ENCODE measurements around the gene TSPYL4.

Gene TSPYL4

GRCh38 chr6:116277124-116277523 is 23.2 kb upstream of the TSPYL4 start:
- no peak for TF ChIP-seq CTCF (IDR thresholded peaks at IDR 0.05; ENCODE audit: borderline replicate concordance, control extremely low read depth, extremely low read depth, insufficient read depth, missing control alignments)
- in situ Hi-C loops (cut with MboI; ENCODE audit: low sequenced_read_pairs, unreplicated experiment) = loop anchor here (25.0 kb wide), 1 partner anchor 160 kb away; no protein-coding TSS in a partner anchor
- no peak for DNase-seq (ENCODE audit: low spot score)

DNA sequence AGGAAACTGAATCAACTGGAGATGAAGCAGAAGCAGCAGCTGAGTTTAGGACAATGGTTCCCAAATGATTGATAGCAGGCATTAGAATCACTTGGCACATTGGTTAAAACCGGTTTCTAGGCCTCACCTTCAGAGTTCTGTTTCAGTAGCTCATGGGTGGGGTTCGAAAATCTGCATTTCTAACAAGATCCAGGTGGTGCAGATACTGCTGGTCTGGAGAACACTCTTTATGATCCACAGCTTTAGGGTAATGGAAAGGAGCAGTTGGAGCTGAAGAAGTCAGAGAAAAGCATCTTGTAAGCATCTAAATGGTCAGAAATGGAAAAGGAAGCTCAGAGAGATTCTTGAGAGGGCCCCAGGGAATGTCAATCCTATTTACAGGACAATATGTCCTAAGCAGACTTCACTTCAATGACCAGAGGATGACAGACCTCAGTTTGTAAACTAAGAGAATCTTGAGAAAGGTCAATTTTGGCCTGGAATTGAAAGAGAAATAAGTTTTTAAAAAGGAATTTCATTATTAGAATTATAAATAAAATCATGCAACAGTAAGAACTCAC is 17.4 kb upstream of the TSPYL4 start:
- in situ Hi-C loops (cut with MboI; ENCODE audit: low sequenced_read_pairs, unreplicated experiment) = no loop called here
- DNase-seq (ENCODE audit: low spot score) = no peak
- TF ChIP-seq CTCF (IDR thresholded peaks at IDR 0.05; ENCODE audit: borderline replicate concordance, control extremely low read depth, extremely low read depth, insufficient read depth, missing control alignments) = no peak

- peak; percentile 57 for DNase-seq (ENCODE audit: low spot score)
- in situ Hi-C loops (cut with MboI; ENCODE audit: low sequenced_read_pairs, unreplicated experiment) = loop anchor here (10.0 kb wide), 1 partner anchor 276 kb away; the partner anchor contains the start of gene TRAPPC3L
- peak; percentile 61 for TF ChIP-seq CTCF (IDR thresholded peaks at IDR 0.05; ENCODE audit: borderline replicate concordance, control extremely low read depth, extremely low read depth, insufficient read depth, missing control alignments)
Measured at GRCh38 chr6:116268589-116269293, 14.9 kb upstream of the TSPYL4 start.

DNA sequence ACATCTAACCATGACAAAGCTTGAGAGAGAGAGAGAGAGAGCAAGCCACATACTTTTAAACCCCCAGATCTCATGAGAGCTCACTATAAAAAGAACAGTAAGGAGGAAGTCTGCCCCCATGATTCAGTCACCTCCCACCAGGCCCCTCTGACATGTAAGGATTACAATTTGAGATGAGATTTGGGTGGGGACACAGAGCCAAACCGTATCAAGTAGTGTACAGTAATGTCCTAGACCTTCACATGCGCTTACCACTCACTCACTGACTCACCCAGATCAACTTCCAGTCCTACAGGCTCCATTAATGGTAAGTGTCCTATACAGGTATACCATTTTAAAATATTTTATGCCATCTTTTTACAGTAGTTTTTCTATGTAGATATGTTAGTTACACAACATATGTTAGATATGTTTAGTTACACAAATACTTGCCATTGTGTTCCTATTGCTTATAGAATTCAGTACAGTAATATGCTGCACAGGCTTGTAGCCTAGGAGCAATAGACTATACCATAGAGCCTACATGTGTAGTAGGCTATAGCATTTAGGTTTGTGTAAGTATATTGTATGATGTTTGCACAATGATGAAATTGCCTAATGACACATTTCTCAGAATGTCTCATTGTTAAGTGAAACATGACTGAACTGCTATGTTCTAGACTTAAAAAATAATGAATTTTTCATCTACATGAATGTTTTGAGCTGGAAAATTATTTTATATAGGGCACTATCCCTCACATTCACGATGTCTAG is 14.1 kb upstream of the TSPYL4 start:
- in situ Hi-C loops (cut with MboI; ENCODE audit: low sequenced_read_pairs, unreplicated experiment) = loop anchor here (10.0 kb wide), 1 partner anchor 277 kb away; the partner anchor contains the start of gene TRAPPC3L
- TF ChIP-seq CTCF (IDR thresholded peaks at IDR 0.05; ENCODE audit: borderline replicate concordance, control extremely low read depth, extremely low read depth, insufficient read depth, missing control alignments) = no peak
- DNase-seq (ENCODE audit: low spot score) = no peak

DNA sequence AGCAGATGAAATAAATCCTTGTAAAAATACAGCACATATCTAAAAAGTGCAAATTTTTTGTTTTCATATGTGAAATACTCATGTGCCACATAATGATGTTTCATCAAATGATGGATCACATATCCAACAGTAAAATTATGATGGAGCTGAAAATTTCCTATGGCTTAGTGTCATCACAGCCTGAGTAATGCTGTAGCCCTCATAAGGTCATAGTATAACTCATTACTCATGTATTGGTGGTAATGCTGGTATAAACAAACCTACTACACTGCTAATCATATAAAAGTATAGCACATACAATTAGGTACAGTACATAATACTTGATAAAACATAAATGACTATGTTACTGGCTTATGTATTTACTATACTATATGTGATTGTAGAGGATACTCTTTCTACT is 12.9 kb upstream of the TSPYL4 start:
- no peak for TF ChIP-seq CTCF (IDR thresholded peaks at IDR 0.05; ENCODE audit: borderline replicate concordance, control extremely low read depth, extremely low read depth, insufficient read depth, missing control alignments)
- no peak for DNase-seq (ENCODE audit: low spot score)
- in situ Hi-C loops (cut with MboI; ENCODE audit: low sequenced_read_pairs, unreplicated experiment) = loop anchor here (10.0 kb wide), 1 partner anchor 278 kb away; the partner anchor contains the start of gene TRAPPC3L

- in situ Hi-C loops (cut with MboI; ENCODE audit: low sequenced_read_pairs, unreplicated experiment) = loop anchor here (10.0 kb wide), 1 partner anchor 280 kb away; the partner anchor contains the start of gene TRAPPC3L
- DNase-seq (ENCODE audit: low spot score) = no peak
- TF ChIP-seq CTCF (IDR thresholded peaks at IDR 0.05; ENCODE audit: borderline replicate concordance, control extremely low read depth, extremely low read depth, insufficient read depth, missing control alignments) = no peak
Measured at GRCh38 chr6:116265041-116265829, 11.4 kb upstream of the TSPYL4 start.
